ENCODE data around the gene TTLL8. TPM values are rescaled to one million over a fixed set of nuclear protein-coding genes. Genes with fewer than 3 reads are reported as not detected.

TTLL8 gene
- polyA plus RNA-seq, 2 of the 4 experiments (the other 2 are of a cell fraction): not detected

GRCh38 chr22:50090412-50090714 is 32.3 kb upstream of the TTLL8 start:
- TF ChIP-seq ZC3H11A (IDR thresholded peaks at IDR 0.05): no peak
- no peak for TF ChIP-seq REST (IDR thresholded peaks at IDR 0.05)
- no peak for TF ChIP-seq GATA3 (IDR thresholded peaks at IDR 0.05; ENCODE audit: borderline replicate concordance)
- no peak for TF ChIP-seq CBX2 (IDR thresholded peaks at IDR 0.05; ENCODE audit: borderline replicate concordance, low read depth)
- WGBS (ENCODE audit: missing lambda C conversion rate): 88% methylated on average over 22 of the region's 22 CpGs

GRCh38 chr22:50089682-50090411 is 31.7 kb upstream of the TTLL8 start, which contains the start of gene MOV10L1:
Gene MOV10L1, plus strand, starts transcription at chr22:50090006. Its CDS starts 83 bp downstream, at chr22:50090089.
- FAIRE-seq (no peak), DNase-seq (ENCODE audit: low read depth in 1 of 2, low spot score in 1 of 2) (no peak), ATAC-seq (no peak)
- H3K4me3 ChIP-seq: no peak within 1 kb of the TSS
- POLR2A ChIA-PET: no interaction called here
- CTCF ChIA-PET: interaction anchor here (1.1 kb wide), 1 partner anchor 59 kb away, joined by 3 read pairs; no protein-coding TSS in a partner anchor
- H3K4me2 ChIP-seq: no peak within 1 kb of the TSS
- H3K4me1 ChIP-seq: no peaks in the 10 kb centered on the region
- no peak within 1 kb of the TSS for H3K27ac ChIP-seq
- 76% methylated on average over 67 of the region's 83 CpGs for WGBS (ENCODE audit: missing lambda C conversion rate)
- no peaks in the 10 kb centered on the region for H3K9me3 ChIP-seq
- TF ChIP-seq POLR2A (IDR thresholded peaks at IDR 0.05; ENCODE audit: low read length) (no peak), ATOH8 (CRISPR knock-in tag; IDR thresholded peaks at IDR 0.05; ENCODE audit: low read depth) (no peak), USF2 (IDR thresholded peaks at IDR 0.05) (no peak), HEYL (CRISPR knock-in tag; IDR thresholded peaks at IDR 0.05) (no peak), ELK1 (IDR thresholded peaks at IDR 0.05; ENCODE audit: low read depth, low read length) (no peak), MAZ (IDR thresholded peaks at IDR 0.05; ENCODE audit: borderline replicate concordance, low read depth, low read length) (no peak), NPAS2 (CRISPR knock-in tag; IDR thresholded peaks at IDR 0.05; ENCODE audit: borderline replicate concordance) (no peak), MYC (IDR thresholded peaks at IDR 0.05; ENCODE audit: borderline replicate concordance, low read length) (no peak), BCL3 (IDR thresholded peaks at IDR 0.05) (no peak), HOXB5 (CRISPR knock-in tag; IDR thresholded peaks at IDR 0.05) (no peak), ZNF302 (CRISPR knock-in tag; IDR thresholded peaks at IDR 0.05) (no peak), FOSL2 (IDR thresholded peaks at IDR 0.05) (no peak), FOSL2 (CRISPR knock-in tag; IDR thresholded peaks at IDR 0.05) (no peak), HOXA7 (CRISPR knock-in tag; IDR thresholded peaks at IDR 0.05) (no peak), ZFP36 (IDR thresholded peaks at IDR 0.05; ENCODE audit: borderline replicate concordance, partially characterized antibody) (no peak), PBX3 (IDR thresholded peaks at IDR 0.05) (no peak), BHLHE40 (IDR thresholded peaks at IDR 0.05; ENCODE audit: low read depth, low read length) (no peak), JUN (IDR thresholded peaks at IDR 0.05) (no peak), FOXS1 (CRISPR knock-in tag; IDR thresholded peaks at IDR 0.05) (no peak), RARB (CRISPR knock-in tag; IDR thresholded peaks at IDR 0.05) (no peak)

More at GRCh38 chr22:50090412-50090714, 32.3 kb upstream of the TTLL8 start:
- no peak for ATAC-seq
- POLR2A ChIA-PET: no interaction called here
- Histone ChIP-seq H3K27ac (no peak overlapping the region), H3K4me2 (no peak overlapping the region), H3K4me3 (no peak overlapping the region), H3K4me1 (no peaks in the 10 kb centered on the region), H3K9me3 (no peaks in the 10 kb centered on the region)
- FAIRE-seq: no peak
- DNase-seq (ENCODE audit: low read depth in 1 of 2, low spot score in 1 of 2): no peak
- CTCF ChIA-PET: no interaction called here

All from A549 (cell line).